H1 (cell line): ENCODE measurements around the gene ADIPOR2. TPM values are rescaled to one million over a fixed set of nuclear protein-coding genes. Genes with fewer than 3 reads are reported as not detected.

ENCODE experiments used
- CBX5 ChIP-seq: fragments of 300-800, 300-1000 bp; sonication (generic); IDR thresholded peaks from 2 replicates; pipeline ENCODE4 v1.7.1; 2016; ENCODE audit warnings: antibody characterized with exemption, low read length, low read depth
- KDM4A ChIP-seq: IDR thresholded peaks from one replicate; pipeline ENCODE4 v1.7.1; 2012; ENCODE audit warnings: low read depth, mild to moderate bottlenecking, moderate library complexity, low read length, inconsistent platforms; ENCODE audit not compliant: severe bottlenecking
- RXRA ChIP-seq: IDR thresholded peaks from 2 replicates; pipeline ENCODE4 v1.6.1; 2011; ENCODE audit warnings: low read depth, mild to moderate bottlenecking, low read length, moderate library complexity; ENCODE audit not compliant: insufficient read depth
- polyA plus RNA-seq, 7 experiments: library from polyadenylated mRNA; depleted of rRNA in 3 of 7; stranded (reverse) in 5 of 7; unstranded in 2 of 7; fragments of >200 nt in 5 of 7; fragments of 200-250 nt in 2 of 7; gene quantifications; 1 replicate in 5 of 7; 2 replicates in 1 of 7; 4 replicates in 1 of 7; pipeline versions ENCODE4 v1.2.1 to v1.2.3, GENCODE V29; 2011 to 2013; ENCODE audit warnings: missing spikeins in 2 of 7, mixed read lengths in 2 of 7
- total RNA-seq: library from RNA; stranded (reverse); fragmentation: NEBNext Ultra II Directional; extraction: Animal tissue kit (Norgen Biotek cat#: 25700); gene quantifications from 2 replicates; pipeline ENCODE4 v1.2.1, GENCODE V29; 2021

The ADIPOR2 gene
- total and polyA plus RNA-seq, 2 of the 8 experiments (the other 6 are each of a cell fraction or from before 2014, with no cell fraction given), result 17.5 to 50.8 TPM

GRCh38 chr12:1750300-1750699, 59.4 kb downstream of the ADIPOR2 start (continued):
- TF ChIP-seq CBX5 (no peak), RXRA (no peak), KDM4A (no peak)
